GM15510 (cell line): ENCODE data around the gene DCDC1.

Source experiments
- POLR2A ChIP-seq: IDR thresholded peaks from 3 replicates; pipeline ENCODE4 v1.6.1; 2011; ENCODE audit warnings: borderline replicate concordance; ENCODE audit not compliant: insufficient read length; ENCODE audit errors: extremely low read depth

DCDC1 gene

GRCh38 chr11:30821438-30821965, 548.0 kb downstream of the DCDC1 start:
- no peak for TF ChIP-seq POLR2A

GRCh38 chr11:30818721-30819120, 550.8 kb downstream of the DCDC1 start:
- TF ChIP-seq POLR2A = no peak

GRCh38 chr11:30816959-30817880, 552.3 kb downstream of the DCDC1 start:
- TF ChIP-seq POLR2A = no peak

GRCh38 chr11:30815619-30816018, 553.9 kb downstream of the DCDC1 start:
- TF ChIP-seq POLR2A = no peak

GRCh38 chr11:30814737-30815136, 554.8 kb downstream of the DCDC1 start:
- no peak for TF ChIP-seq POLR2A
